ENCODE results near the gene SP140.

SP140 gene

GRCh38 chr2:230312638-230313037 lies 87.1 kb downstream of the SP140 start:
- no peak for DNase-seq (ENCODE audit: low read depth, low spot score)
- no peak for TF ChIP-seq CTCF (IDR thresholded peaks at IDR 0.05; ENCODE audit: insufficient read depth, low read length, missing control alignments)

GRCh38 chr2:230317366-230317765 lies 91.8 kb downstream of the SP140 start:
- POLR2A ChIA-PET, result no interaction called here
- DNase-seq (ENCODE audit: low read depth, low spot score), result no peak
- no peak for TF ChIP-seq CTCF (IDR thresholded peaks at IDR 0.05; ENCODE audit: insufficient read depth, low read length, missing control alignments)
- CTCF ChIA-PET, result no interaction called here
- H3K4me3 ChIP-seq (ENCODE audit: low read depth, low read length), result no peak overlapping the region

More at GRCh38 chr2:230312638-230313037, 87.1 kb downstream of the SP140 start:
- ChIA-PET CTCF (no interaction called here), POLR2A (no interaction called here)
- no peak overlapping the region for H3K4me3 ChIP-seq (ENCODE audit: low read depth, low read length)

- H3K4me3 ChIP-seq (ENCODE audit: low read depth, low read length), result no peak overlapping the region
- ChIA-PET CTCF (no interaction called here), POLR2A (no interaction called here)
- no peak for DNase-seq (ENCODE audit: low read depth, low spot score)
- TF ChIP-seq CTCF (IDR thresholded peaks at IDR 0.05; ENCODE audit: insufficient read depth, low read length, missing control alignments), result no peak
Measured at GRCh38 chr2:230318190-230319121, 92.9 kb downstream of the SP140 start.

- no peak for DNase-seq (ENCODE audit: low read depth, low spot score)
- POLR2A ChIA-PET, result no interaction called here
- no peak for TF ChIP-seq CTCF (IDR thresholded peaks at IDR 0.05; ENCODE audit: insufficient read depth, low read length, missing control alignments)
- H3K4me3 ChIP-seq (ENCODE audit: low read depth, low read length), result no peak overlapping the region
- CTCF ChIA-PET, result no interaction called here
Measured at GRCh38 chr2:230319211-230319862, 93.8 kb downstream of the SP140 start.

- DNase-seq (ENCODE audit: low read depth, low spot score), result no peak
- POLR2A ChIA-PET, result no interaction called here
- CTCF ChIA-PET, result no interaction called here
- no peak overlapping the region for H3K4me3 ChIP-seq (ENCODE audit: low read depth, low read length)
- TF ChIP-seq CTCF (IDR thresholded peaks at IDR 0.05; ENCODE audit: insufficient read depth, low read length, missing control alignments), result no peak
Measured at GRCh38 chr2:230321031-230321430, 95.5 kb downstream of the SP140 start.

- ChIA-PET POLR2A (no interaction called here), CTCF (no interaction called here)
Measured at GRCh38 chr2:230322561-230323384, 97.2 kb downstream of the SP140 start.

More at GRCh38 chr2:230322561-230323384, 97.2 kb downstream of the SP140 start:
- TF ChIP-seq CTCF (IDR thresholded peaks at IDR 0.05; ENCODE audit: insufficient read depth, low read length, missing control alignments), result no peak
- DNase-seq (ENCODE audit: low read depth, low spot score), result no peak
- no peak overlapping the region for H3K4me3 ChIP-seq (ENCODE audit: low read depth, low read length)
